LNCAP (cell line): Measurements from ENCODE around the gene SPARC.

ENCODE experiments used
- TF ChIP-seq, protein P1 (sequence below): fragments of 450-650 bp; IDR thresholded peaks from 2 replicates; pipeline ENCODE4 v1.5.1; 2017; ENCODE audit warnings: mild to moderate bottlenecking

SPARC gene

DNA sequence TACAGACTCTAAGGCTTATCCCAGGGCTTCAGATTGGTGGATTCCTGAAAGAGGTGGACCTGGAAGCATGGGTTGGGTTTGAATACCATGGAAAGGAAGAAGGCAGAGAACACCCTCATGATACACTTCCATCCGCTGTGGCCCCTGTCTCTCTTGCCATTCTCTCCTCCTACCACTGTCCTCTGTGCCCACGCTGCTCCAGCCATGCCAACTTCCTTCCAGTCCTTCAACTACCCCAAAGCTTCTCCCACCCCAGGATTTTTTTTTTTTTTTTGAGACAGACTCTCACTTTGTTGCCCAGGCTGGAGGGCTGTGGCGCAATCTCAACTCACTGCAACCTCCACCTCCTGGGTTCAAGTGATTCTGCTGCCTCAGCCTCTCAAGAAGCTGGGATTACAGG is 1.7 kb upstream of the SPARC start:
- TF ChIP-seq, protein P1, sequence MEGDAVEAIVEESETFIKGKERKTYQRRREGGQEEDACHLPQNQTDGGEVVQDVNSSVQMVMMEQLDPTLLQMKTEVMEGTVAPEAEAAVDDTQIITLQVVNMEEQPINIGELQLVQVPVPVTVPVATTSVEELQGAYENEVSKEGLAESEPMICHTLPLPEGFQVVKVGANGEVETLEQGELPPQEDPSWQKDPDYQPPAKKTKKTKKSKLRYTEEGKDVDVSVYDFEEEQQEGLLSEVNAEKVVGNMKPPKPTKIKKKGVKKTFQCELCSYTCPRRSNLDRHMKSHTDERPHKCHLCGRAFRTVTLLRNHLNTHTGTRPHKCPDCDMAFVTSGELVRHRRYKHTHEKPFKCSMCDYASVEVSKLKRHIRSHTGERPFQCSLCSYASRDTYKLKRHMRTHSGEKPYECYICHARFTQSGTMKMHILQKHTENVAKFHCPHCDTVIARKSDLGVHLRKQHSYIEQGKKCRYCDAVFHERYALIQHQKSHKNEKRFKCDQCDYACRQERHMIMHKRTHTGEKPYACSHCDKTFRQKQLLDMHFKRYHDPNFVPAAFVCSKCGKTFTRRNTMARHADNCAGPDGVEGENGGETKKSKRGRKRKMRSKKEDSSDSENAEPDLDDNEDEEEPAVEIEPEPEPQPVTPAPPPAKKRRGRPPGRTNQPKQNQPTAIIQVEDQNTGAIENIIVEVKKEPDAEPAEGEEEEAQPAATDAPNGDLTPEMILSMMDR, result no peak

DNA sequence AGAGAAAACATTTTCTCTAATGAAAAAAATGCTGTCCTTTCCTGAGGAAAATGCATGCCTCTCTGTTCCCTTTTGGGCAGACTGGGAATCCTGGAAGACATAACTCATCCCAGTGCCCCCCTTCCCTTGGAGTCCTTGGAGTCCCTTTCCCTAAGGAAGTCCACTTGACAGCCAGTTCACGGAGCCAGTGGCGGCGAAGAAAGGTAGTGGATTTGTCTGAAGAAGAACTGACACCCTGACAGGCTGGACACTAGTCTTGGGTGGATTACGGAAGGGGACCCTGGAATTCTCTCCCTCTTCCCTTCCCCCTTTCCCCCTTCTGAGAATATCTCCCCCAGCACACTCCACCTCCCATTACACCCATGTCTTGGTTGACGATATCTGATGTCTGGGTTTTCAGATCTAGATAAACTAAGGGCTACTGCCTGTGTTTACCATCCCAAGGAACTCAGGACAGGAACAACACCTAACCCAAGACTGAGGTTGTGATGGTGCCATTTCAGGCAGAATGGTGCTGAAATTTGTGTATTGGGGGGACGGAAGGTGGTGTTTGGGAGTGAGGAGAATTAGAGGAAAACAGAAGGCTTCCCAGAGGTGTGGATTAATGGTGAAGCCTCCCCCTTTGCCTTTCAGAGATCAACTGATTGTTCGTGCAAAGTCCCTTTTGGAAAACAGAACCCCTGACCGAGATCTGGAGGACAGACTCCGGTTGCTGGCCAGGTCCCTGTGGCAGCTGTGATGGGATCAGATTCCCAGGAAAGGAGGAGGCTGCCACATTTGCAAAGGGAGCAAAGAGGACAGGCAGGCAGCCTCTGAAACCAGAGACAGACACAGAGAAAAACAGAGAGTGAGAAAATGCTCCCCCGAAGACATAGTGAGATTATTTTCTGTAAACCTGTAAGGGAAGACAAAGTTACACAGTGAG is 704 bp downstream of the SPARC start:
- TF ChIP-seq, protein P1, result no peak

DNA sequence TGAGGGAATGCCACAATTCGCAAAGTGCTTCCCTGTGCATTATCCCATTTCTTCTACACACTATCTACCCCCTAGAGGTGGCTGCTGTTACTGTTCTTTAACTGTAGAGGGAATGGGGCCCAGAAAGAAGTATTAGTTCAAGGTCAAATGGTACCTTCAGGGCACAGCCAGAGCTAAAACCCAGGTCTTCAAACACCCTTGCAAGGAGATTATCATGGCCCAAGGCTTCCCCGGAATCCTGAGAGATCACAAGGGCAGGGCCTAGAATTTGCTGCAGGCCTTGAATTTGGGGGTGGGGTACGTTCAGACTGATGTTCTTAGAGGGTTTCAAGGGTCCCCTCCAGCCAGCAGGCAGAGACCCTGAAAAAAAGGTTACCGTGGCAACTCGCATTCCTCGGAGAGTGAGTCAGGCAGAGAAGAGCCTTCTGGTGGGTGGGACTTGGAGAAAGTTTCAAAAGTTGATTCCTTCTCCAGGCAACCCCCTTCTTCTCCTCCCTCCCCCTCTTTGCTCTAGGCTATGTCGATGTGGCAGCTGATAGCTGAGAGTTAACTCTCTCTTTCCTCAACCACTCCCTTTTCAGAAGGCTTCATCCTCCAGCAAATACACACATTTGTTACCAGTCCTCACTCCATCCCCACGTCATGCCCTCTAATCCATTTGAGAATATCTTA is 1.9 kb downstream of the SPARC start:
- TF ChIP-seq, protein P1, result peak; percentile 19; the same call in 1 of the 2 replicates

DNA sequence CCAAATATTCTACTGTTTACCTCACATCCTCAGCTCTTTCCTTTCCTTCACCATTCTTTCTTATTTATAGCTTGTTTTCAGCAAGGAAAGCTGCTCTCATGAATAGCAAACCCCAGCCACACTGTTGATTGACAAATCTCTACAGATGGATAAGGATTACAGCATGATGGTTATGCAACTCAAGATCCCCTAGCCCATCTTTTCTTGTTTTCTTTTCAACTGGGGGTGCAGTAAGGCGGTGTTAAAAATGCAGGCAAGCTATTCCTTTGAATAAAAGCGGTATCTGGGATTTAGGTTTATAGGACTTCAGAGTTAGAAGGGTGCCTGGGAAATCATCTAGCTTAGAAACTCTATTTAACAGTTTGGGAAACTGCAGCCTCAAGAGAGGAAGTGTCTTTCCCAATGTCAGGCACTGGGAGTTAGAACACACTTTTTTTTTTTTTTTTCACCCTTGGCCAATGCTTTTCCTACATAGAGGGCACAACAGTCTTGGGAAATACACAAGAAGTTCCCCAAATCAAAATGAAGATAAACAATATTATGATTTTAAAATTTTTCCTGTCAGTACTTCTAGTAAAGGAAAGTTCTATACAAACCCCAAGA is 2.6 kb downstream of the SPARC start:
- TF ChIP-seq, protein P1, result no peak

DNA sequence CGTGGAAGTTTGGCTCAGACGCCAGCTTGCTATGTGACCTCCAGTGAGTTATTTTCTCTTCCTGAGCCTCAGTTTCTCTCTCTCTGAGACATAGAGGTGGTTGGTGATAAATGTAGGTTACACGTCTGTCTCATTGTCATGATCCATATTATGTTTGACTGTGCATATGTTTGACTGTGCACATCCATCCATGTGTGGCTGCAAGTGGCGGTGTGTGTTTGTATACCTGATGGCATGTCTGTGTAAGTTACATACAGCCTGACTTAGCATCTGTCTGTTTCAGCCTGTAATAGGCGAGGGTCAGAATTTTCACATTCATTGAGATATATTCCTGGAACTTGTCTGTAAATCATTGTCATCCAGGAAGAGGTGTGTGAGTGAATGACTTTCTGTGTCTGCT is 3.3 kb downstream of the SPARC start:
- TF ChIP-seq, protein P1, result no peak

DNA sequence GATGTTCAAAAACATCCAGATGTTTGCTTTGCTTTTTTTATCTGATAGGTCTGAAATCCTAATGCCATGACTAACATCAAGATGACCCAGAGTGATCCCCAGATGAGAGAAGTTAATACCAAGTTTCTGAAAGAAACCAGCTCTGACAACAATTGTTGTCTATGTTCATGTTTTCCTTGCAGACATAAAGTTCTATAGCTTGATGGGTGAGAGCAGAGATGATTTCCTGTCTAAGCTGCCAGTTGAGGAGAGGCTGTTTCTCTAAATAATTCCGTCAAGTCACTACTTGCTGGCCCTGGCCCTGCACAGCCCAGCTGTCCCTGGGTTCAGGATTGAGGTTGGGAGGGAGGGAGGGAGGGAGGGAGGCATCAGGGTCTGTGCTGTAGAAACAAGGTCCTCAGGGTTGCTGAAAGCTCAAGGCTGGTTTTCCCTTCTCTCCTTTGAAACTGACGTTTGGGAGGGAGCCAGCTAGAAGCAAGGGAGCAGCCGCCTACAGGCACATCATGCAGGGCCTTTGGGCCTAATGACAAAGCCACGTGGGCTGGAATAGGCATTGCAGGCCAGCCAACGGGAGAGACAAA is 3.9 kb downstream of the SPARC start:
- TF ChIP-seq, protein P1, result no peak

DNA sequence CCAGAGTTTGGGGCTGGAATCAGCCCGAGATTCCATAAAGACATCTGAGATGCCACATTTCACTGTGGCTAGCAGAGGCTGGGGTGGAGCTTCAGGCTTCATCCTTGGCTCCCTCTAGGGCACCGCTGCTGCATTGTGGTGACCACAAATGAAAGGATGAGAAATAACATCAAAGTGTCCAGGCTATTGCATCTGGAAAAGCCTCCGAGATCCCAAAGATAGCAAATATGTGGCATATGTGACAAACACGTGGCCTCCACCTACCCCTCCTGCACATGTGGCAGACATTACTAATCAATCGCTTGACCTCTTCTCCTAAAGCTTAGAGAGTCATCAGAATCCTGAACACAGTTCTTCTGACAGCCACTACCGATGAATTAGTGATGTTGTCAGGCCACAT is 4.5 kb downstream of the SPARC start:
- TF ChIP-seq, protein P1, result no peak
